Loucy (cell line): Measurements from ENCODE around the gene CCDC92B.

Experiments
- H2AFZ ChIP-seq: fragments of 200-600 bp; sonication (generic); 2 replicates; pipeline ENCODE4 v1.6.0; 2016; ENCODE audit warnings: antibody characterized with exemption, mild to moderate bottlenecking, low read length, moderate library complexity
- H3F3A ChIP-seq: fragments of 200-600 bp; 2 replicates; pipeline ENCODE4 v1.6.0; 2016; ENCODE audit warnings: antibody characterized with exemption, low read depth, mild to moderate bottlenecking
- H3K27me3 ChIP-seq: fragments of 200-600 bp; sonication (generic); 2 replicates; pipeline ENCODE4 v1.6.1; 2014; ENCODE audit warnings: low read length, mild to moderate bottlenecking; ENCODE audit not compliant: insufficient read depth, poor library complexity, severe bottlenecking
- H3K36me3 ChIP-seq: fragments of 200-600 bp; sonication (generic); 2 replicates; pipeline ENCODE4 v1.6.1; 2016; ENCODE audit warnings: low read length; ENCODE audit not compliant: insufficient read depth
- H3K4me1 ChIP-seq: fragments of 200-600 bp; sonication (generic); 2 replicates; pipeline ENCODE4 v1.5.1; 2014; ENCODE audit warnings: low read length, mild to moderate bottlenecking; ENCODE audit not compliant: insufficient read depth, poor library complexity, severe bottlenecking
- H3K4me2 ChIP-seq: fragments of 200-600 bp; sonication (generic); 2 replicates; pipeline ENCODE4 v1.6.0; 2014; ENCODE audit warnings: antibody characterized with exemption, low read length, low read depth, mild to moderate bottlenecking; ENCODE audit not compliant: poor library complexity, severe bottlenecking
- H3K4me3 ChIP-seq: fragments of 200-600 bp; sonication (generic); 2 replicates; pipeline ENCODE4 v1.5.1; 2014; ENCODE audit warnings: low read length, mild to moderate bottlenecking, mixed read lengths; ENCODE audit not compliant: poor library complexity, severe bottlenecking
- H3K79me2 ChIP-seq: fragments of 200-600 bp; sonication (generic); 2 replicates; pipeline ENCODE4 v1.6.1; 2014; ENCODE audit warnings: low read length; ENCODE audit not compliant: insufficient read depth
- H3K9ac ChIP-seq: fragments of 200-600 bp; sonication (generic); 2 replicates; pipeline ENCODE4 v1.6.0; 2014; ENCODE audit warnings: mild to moderate bottlenecking, low read depth, low read length, moderate library complexity; ENCODE audit not compliant: poor library complexity, severe bottlenecking
- H3K9me2 ChIP-seq: fragments of 200-600 bp; sonication (generic); replicated peaks from 2 replicates; pipeline ENCODE4 v1.6.1; 2016; ENCODE audit warnings: low read depth, low read length, mixed read lengths
- H3K9me3 ChIP-seq: fragments of 200-600 bp; sonication (generic); 2 replicates; pipeline ENCODE4 v1.6.1; 2014; ENCODE audit warnings: mild to moderate bottlenecking, antibody characterized with exemption, low read length, low read depth; ENCODE audit not compliant: insufficient read depth
- H4K20me1 ChIP-seq: fragments of 200-600 bp; sonication (generic); 2 replicates; pipeline ENCODE4 v1.6.0; 2014; ENCODE audit warnings: antibody characterized with exemption, low read length, mild to moderate bottlenecking; ENCODE audit not compliant: insufficient read depth, poor library complexity, severe bottlenecking
- CTCF ChIP-seq: fragments of 200-600 bp; sonication (generic); conservative IDR thresholded peaks from 2 replicates; pipeline ENCODE4 v1.5.1; 2014; ENCODE audit warnings: mild to moderate bottlenecking, antibody characterized with exemption, low read length
- EZH2phosphoT487 ChIP-seq: fragments of 200-600 bp; IDR thresholded peaks from 2 replicates; pipeline ENCODE4 v1.6.1; 2018; ENCODE audit warnings: antibody characterized with exemption, mild to moderate bottlenecking, moderate library complexity, borderline replicate concordance

Gene CCDC92B

GRCh38 chr17:2701996-2702741 lies 47.3 kb downstream of the CCDC92B start:
- Histone ChIP-seq H3K36me3 (peaks cover 49% of the 10 kb centered on the region; the same call in 1 of the 2 replicates), H3K4me2 (no peak overlapping the region)
- TF ChIP-seq CTCF = peak; percentile 19; the same call in 1 of the 2 replicates
- no peak for TF ChIP-seq EZH2phosphoT487

GRCh38 chr17:2701161-2701995 lies 48.1 kb downstream of the CCDC92B start:
- H3K4me2 ChIP-seq = no peak overlapping the region
- no peaks in the 10 kb centered on the region for H3F3A ChIP-seq
- H3K36me3 ChIP-seq = peaks cover 57% of the 10 kb centered on the region; the same call in 1 of the 2 replicates
- H2AFZ ChIP-seq = no peak overlapping the region
- H3K79me2 ChIP-seq = peaks cover 18% of the 10 kb centered on the region; the same call in 1 of the 2 replicates
- peaks cover 3% of the 10 kb centered on the region for H4K20me1 ChIP-seq
- H3K4me3 ChIP-seq = no peak overlapping the region
- no peak overlapping the region for H3K9ac ChIP-seq
- TF ChIP-seq CTCF (no peak), EZH2phosphoT487 (no peak)
- H3K27me3 ChIP-seq = no peaks in the 10 kb centered on the region
- no peaks in the 10 kb centered on the region for H3K4me1 ChIP-seq
- H3K9me2 ChIP-seq = no peaks in the 10 kb centered on the region
- no peaks in the 10 kb centered on the region for H3K9me3 ChIP-seq

More at GRCh38 chr17:2701996-2702741, 47.3 kb downstream of the CCDC92B start:
- Histone ChIP-seq H3K27me3 (no peaks in the 10 kb centered on the region), H3F3A (no peaks in the 10 kb centered on the region), H3K79me2 (peaks cover 26% of the 10 kb centered on the region; the same call in 1 of the 2 replicates), H3K9me2 (no peaks in the 10 kb centered on the region), H3K9ac (no peak overlapping the region), H3K4me1 (no peaks in the 10 kb centered on the region), H3K9me3 (no peaks in the 10 kb centered on the region), H4K20me1 (peaks cover 6% of the 10 kb centered on the region), H3K4me3 (no peak overlapping the region), H2AFZ (no peak overlapping the region)

GRCh38 chr17:2700491-2701141 lies 48.8 kb downstream of the CCDC92B start:
- no peaks in the 10 kb centered on the region for H3K4me1 ChIP-seq
- H3K4me3 ChIP-seq = no peak overlapping the region
- peaks cover 3% of the 10 kb centered on the region for H4K20me1 ChIP-seq
- H3F3A ChIP-seq = no peaks in the 10 kb centered on the region
- H3K27me3 ChIP-seq = no peaks in the 10 kb centered on the region
- H3K9ac ChIP-seq = no peak overlapping the region
- H3K36me3 ChIP-seq = peaks cover 57% of the 10 kb centered on the region; the same call in 1 of the 2 replicates
- H3K9me2 ChIP-seq = no peaks in the 10 kb centered on the region
- no peak overlapping the region for H3K4me2 ChIP-seq
- TF ChIP-seq CTCF = no peak
- TF ChIP-seq EZH2phosphoT487 = no peak
- no peak overlapping the region for H2AFZ ChIP-seq
- no peaks in the 10 kb centered on the region for H3K9me3 ChIP-seq
- H3K79me2 ChIP-seq = peaks cover 11% of the 10 kb centered on the region; the same call in 1 of the 2 replicates
